ENCODE data around the gene MYO5C.

DNA sequence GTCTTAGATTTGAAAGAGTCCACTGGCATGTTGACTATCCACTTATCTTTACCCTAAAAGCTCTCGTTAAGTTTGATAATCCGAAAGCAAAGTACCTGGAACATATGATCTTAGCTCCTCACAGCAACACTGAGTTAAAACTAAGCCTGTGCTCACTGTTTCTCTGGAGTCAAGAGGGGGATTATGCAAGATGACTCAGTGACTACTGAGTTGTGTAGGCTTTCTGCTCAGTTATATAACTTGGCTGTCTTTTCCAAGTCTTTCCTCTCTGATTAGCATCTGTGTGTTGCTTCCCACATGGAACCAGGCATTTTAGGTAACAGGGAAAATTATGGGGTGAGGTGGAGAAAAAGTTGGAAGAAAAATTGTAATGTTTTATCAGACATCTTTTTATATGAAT is 31.2 kb upstream of the MYO5C start:
- no peak for TF ChIP-seq CTCF (IDR thresholded peaks at IDR 0.05 in 8 of 11, conservative IDR thresholded peaks at IDR 0.05 in 3 of 11)
- TF ChIP-seq POLR2A (IDR thresholded peaks at IDR 0.05) = no peak
